Effector memory CD8-positive, alpha-beta T cell (primary cell): ENCODE measurements around the gene SAMD4A.

Experiments used
- ATAC-seq: fragments of 150-1000 bp; cut with Tn5 transposase; replicated peaks from 2 replicates; pipeline ENCODE4 v1.10.0; 2021; ENCODE audit warnings: mild to moderate bottlenecking, moderate library complexity
- DNase-seq, 3 experiments: peaks; one replicate each; pipeline ENCODE4 v3.0.0; 2021
- H3K27ac Mint-ChIP-seq, 2 donors: one replicate each; pipeline ENCODE4 v1.8.0; 2022; ENCODE audit warnings: mild to moderate bottlenecking in 2 of 2, mixed read lengths in 2 of 2, moderate library complexity in 2 of 2
- H3K27me3 Mint-ChIP-seq, 2 donors: one replicate each; pipeline ENCODE4 v1.8.0; 2022; ENCODE audit warnings: mixed read lengths in 2 of 2
- H3K36me3 Mint-ChIP-seq: one replicate; pipeline ENCODE4 v1.8.0; 2022; ENCODE audit warnings: mild to moderate bottlenecking, moderate library complexity, mixed read lengths; ENCODE audit not compliant: insufficient read depth
- H3K4me1 Mint-ChIP-seq, 2 donors: one replicate each; pipeline ENCODE4 v1.8.0; 2022; ENCODE audit warnings: low read depth in 2 of 2, mixed read lengths in 2 of 2
- H3K4me3 Mint-ChIP-seq, 2 donors: one replicate each; pipeline ENCODE4 v1.8.0; 2022; ENCODE audit warnings: mild to moderate bottlenecking in 2 of 2, mixed read lengths in 2 of 2, moderate library complexity in 2 of 2
- H3K9me3 Mint-ChIP-seq, 2 donors: one replicate each; pipeline ENCODE4 v1.8.0; 2022; ENCODE audit warnings: mixed read lengths in 2 of 2

SAMD4A gene

DNA sequence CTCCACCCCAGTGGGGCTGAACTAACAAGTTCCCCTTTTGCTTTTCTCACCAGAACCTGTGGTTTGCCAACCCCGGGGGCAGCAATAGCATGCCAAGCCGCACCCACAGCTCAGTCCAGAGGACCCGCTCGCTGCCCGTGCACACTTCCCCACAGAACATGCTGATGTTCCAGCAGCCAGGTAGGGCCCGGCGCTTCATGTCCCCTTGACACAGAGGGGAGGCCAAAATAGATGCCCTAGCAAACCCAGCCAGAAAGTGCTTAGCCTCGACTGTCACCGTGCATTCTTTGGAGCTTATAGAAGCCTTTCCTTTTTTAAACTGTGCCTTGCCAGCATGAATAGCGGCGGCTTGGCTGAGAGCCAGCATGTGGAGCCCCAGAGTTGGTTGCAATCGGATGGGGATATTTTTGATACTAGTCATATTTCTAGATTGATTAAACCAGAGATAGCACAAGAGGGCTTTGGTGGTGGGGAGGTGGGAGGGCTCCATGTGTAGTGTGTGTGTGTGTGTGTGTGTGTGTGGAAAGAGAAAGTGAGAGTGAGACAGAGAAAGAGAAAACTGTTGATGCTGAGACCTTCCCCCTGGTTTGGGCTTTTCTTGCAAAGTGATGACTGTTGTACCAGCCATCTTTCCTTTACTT lies 209.6 kb downstream of the SAMD4A start:
- peak; percentile 33 to 41 (median 35) for DNase-seq
- H3K4me1 Mint-ChIP-seq = peaks cover 20 to 25% of the 10 kb centered on the region in 2 donors
- H3K9me3 Mint-ChIP-seq = no peaks in the 10 kb centered on the region
- H3K27ac Mint-ChIP-seq = peak overlapping the region in 1 of 2 donors; percentile 79
- peak overlapping the region; percentile 65 for H3K4me3 Mint-ChIP-seq
- H3K36me3 Mint-ChIP-seq = peaks cover 3% of the 10 kb centered on the region
- H3K27me3 Mint-ChIP-seq = peaks cover 32 to 44% of the 10 kb centered on the region in 2 donors
- peak; percentile 37 for ATAC-seq

DNA sequence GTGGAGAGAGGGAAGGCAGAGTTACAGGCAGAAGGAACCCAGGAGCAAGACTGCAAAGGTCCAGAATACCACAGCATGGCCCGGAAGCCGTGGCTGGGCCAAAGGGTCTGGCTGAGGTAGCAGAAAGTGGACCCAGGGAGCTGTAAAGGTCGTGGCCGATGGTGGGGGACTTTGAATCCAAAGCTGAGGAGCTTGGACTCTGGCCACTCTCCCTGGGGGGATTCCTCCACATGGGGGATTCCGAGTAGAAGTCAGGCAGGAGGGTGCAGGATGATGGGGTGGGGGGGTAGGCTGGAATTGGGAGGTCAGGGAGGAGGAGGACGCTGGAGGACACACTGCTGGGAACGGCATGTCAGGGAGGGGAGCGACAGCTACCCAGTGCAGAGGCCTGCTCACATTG lies 210.5 kb downstream of the SAMD4A start:
- Mint-ChIP-seq H3K27ac (no peak overlapping the region), H3K9me3 (no peaks in the 10 kb centered on the region), H3K36me3 (peaks cover 3% of the 10 kb centered on the region), H3K4me3 (no peak overlapping the region), H3K4me1 (peaks cover 20 to 25% of the 10 kb centered on the region in 2 donors), H3K27me3 (peaks cover 28 to 39% of the 10 kb centered on the region in 2 donors)
- no peak for ATAC-seq
- DNase-seq = no peak

DNA sequence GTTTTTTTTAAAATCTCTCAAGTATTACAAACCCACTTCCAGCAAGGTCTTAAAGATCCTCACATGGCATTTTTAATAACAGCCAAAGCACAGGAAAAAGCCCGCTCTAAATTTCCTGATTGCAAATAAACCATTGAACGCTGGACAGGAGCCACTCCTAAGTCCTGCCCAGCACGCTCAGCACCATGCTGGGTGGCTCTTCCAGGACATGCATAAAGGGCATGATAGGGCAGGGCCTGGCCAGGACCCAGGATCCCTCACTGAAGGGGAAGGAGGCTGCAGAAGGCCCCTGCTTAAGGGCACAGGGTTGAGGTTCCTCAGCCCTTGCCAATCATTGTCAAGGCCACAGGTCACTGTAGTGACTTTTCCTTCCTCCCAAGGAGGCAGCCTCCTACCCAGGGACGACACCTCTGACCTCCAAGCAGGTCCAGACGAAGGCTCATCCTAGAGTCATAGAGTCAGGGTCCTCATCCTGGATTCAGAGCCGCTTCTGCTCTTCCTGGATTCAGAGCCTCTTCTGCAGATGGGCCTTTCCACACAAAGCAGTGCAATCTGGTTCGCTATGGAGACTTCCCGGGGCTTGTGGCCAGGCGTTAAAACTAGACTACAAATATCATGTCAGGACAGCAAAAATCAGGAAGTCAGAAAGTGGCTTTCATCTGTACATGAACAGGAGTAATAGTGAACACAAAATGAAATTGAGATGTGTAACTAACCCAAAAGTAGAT lies 211.9 kb downstream of the SAMD4A start:
- no peaks in the 10 kb centered on the region for H3K36me3 Mint-ChIP-seq
- H3K27me3 Mint-ChIP-seq = peaks cover 16 to 25% of the 10 kb centered on the region in 2 donors
- H3K9me3 Mint-ChIP-seq = no peaks in the 10 kb centered on the region
- peaks cover 13 to 16% of the 10 kb centered on the region in 2 donors for H3K4me1 Mint-ChIP-seq
- DNase-seq = no peak
- H3K27ac Mint-ChIP-seq = no peak overlapping the region
- no peak overlapping the region for H3K4me3 Mint-ChIP-seq
- no peak for ATAC-seq

DNA sequence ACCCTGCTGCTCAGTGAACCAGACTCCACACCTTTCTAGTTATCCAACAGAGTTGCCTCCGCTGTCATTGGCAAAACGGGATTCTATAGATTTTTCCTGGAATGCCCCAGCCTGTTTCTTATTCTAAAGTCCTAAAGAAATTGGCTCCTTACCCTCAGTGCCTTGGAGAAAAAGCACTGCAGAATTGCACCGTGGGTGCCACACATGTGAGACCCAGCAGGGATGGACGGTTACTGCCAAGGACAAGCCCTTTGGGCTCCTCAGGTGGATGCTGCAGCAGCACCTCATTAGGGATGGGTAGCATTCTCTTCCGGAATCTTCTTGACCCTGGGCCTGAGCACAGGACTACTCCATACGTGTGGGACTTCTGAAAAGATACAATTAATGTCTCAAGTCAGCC lies 214.2 kb downstream of the SAMD4A start:
- no peak for DNase-seq
- peaks cover 10 to 18% of the 10 kb centered on the region in 2 donors for H3K27me3 Mint-ChIP-seq
- peaks cover 9 to 10% of the 10 kb centered on the region in 2 donors for H3K4me1 Mint-ChIP-seq
- no peaks in the 10 kb centered on the region for H3K9me3 Mint-ChIP-seq
- H3K27ac Mint-ChIP-seq = no peak overlapping the region
- H3K36me3 Mint-ChIP-seq = no peaks in the 10 kb centered on the region
- no peak overlapping the region for H3K4me3 Mint-ChIP-seq
- no peak for ATAC-seq

DNA sequence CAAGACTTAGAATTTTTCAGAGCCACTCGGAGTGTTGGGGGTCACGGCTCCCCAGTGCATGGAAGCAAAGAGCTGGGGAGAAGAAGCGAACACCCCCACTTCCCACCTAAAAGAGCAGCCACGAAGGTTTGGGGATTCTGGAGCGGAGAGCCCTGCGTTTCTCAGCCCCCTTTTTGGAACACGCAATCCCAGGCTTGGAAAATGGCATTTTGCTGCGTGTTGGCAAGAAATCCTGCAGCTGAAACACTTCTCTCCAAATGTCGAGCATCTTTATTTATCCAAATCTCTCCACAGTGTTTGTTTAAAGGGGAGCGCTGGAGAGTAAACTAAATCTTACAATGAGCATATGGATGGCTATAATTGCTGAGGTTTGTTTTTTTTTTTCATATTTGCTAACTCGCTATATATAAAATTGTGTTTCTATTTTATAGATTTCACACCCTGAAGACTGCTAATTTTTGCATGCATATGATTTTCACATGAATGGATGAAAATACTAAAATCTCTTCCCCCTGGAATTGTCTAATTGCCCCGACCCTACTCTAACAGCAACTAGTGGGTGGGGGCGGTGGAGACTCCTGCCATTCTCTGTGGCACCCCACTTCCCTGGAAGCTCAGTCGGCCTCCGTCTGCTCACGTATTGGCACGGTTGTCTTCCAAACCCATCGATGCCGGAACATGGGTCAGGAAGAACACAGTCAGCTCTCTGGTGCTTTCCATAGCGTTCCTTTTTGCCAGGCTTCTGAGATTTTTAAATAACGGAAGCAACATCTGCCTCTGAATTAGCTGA lies 215.2 kb downstream of the SAMD4A start:
- Mint-ChIP-seq H3K4me1 (no peaks in the 10 kb centered on the region), H3K4me3 (no peak overlapping the region), H3K27me3 (peaks cover 10 to 12% of the 10 kb centered on the region in 2 donors), H3K27ac (no peak overlapping the region), H3K9me3 (no peaks in the 10 kb centered on the region), H3K36me3 (no peaks in the 10 kb centered on the region)
- ATAC-seq (no peak), DNase-seq (no peak)

DNA sequence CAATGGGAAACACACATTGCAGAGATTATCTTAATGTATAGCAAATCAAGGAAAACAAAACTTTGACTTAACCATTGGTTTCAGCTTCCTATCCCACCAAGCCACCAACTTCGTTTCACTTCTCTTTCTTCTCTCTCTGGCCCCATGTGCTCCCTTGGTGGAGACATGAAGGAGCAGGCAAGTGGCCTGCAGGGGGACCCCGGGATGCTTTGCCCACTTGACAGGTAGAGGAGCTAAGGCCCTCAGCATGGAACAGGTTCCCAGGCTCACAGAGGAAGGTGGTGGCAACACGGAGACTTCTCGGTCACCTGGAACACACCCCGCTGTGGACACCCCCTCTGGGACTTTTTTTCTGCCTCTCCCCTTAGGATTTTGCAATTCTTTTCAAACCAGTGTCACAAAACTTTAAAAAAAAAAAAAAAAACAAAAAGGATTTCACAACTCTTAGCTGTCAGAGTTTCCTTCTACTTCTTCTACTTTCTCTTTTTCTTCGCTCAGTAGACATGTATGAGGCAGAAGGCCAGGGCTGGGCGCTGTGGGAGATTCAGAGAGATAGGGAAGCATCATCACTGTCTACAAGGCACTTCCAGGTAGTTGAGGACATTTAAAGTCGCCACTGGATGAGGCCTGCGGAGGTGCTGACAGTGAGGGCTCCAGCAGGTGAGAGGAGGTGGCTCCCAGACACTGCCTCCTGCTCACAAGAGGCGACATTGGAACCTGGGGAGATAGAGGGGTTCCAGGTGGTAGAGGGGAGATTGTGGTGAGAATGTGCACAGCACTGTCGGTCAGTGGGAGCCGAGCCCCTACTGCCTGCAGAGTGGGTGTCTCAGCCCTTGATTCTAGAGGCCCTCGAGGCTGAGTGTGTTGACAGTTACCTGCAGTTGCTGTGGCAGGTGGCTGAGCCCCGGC lies 216.1 kb downstream of the SAMD4A start:
- ATAC-seq (peak; percentile 26), DNase-seq (no peak)
- Mint-ChIP-seq H3K4me1 (no peaks in the 10 kb centered on the region), H3K4me3 (no peak overlapping the region), H3K27me3 (peaks cover 7% of the 10 kb centered on the region in 2 donors), H3K27ac (no peak overlapping the region), H3K9me3 (no peaks in the 10 kb centered on the region), H3K36me3 (peaks cover 4% of the 10 kb centered on the region)

DNA sequence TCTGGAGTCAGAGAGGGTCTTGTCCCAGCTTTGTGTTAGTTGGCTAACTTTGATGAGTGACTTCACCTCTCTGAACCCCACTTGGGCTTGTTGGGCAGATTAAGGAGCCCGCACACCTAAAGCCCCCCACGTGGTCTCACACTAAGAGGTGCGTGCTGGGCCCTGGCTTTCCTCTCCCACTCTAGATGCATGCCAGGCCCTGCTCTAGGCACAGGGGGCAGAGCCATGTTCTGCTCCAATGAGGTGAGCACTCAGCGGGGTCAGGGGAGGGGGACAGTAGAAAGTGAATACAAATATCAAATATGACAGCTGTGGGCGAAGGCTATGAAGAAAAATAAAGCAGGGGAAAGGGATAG lies 216.7 kb downstream of the SAMD4A start:
- no peaks in the 10 kb centered on the region for H3K9me3 Mint-ChIP-seq
- ATAC-seq (no peak), DNase-seq (no peak)
- peaks cover under 1% of the 10 kb centered on the region in 2 donors for H3K27me3 Mint-ChIP-seq
- peaks cover 4% of the 10 kb centered on the region for H3K36me3 Mint-ChIP-seq
- no peak overlapping the region for H3K4me3 Mint-ChIP-seq
- H3K27ac Mint-ChIP-seq = no peak overlapping the region
- H3K4me1 Mint-ChIP-seq = no peaks in the 10 kb centered on the region

DNA sequence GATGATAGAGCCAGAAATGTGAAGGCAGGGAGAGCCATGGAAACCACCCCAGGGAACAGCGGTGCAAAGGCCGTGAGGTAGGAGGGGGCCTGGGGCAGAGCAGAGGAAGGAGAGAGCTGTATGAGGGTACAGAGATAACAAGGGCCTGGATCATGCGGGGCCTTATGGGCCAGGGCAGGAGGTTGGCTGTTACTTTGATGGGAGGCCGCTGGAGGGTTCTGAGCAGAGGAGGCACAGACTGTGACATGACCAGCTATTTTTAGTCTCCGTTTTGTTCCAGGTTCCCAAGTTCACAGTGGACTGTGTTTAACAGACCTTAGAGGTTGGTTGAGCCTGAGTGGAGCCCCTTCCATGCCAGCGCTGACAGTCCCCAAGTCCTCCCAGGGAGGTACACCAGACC lies 217.1 kb downstream of the SAMD4A start:
- no peak for DNase-seq
- no peak for ATAC-seq
- Mint-ChIP-seq H3K4me1 (no peaks in the 10 kb centered on the region), H3K27ac (no peak overlapping the region), H3K9me3 (no peaks in the 10 kb centered on the region), H3K4me3 (no peak overlapping the region), H3K27me3 (no peaks in the 10 kb centered on the region), H3K36me3 (peaks cover 4% of the 10 kb centered on the region)

DNA sequence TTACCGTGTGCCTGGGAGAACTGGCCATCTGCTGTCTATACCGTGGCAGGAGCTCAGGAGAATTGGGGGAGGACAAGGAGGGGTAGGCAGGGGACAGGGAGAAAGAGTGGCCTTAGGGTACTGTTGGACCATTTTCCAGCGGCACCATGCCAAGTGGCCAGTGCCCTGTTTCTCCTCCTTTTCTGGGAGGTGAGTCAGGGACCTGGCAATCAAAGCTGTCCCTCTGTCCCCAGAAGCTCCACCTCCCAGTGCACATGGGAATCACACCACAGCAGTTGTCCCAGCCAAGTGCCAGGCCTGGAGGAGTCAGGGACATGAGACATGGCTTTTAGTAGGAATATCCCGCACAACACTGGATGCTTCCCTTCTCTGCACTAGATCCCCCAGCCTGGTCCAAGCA lies 217.7 kb downstream of the SAMD4A start:
- Mint-ChIP-seq H3K27ac (no peak overlapping the region), H3K9me3 (no peaks in the 10 kb centered on the region), H3K4me1 (no peaks in the 10 kb centered on the region), H3K27me3 (no peaks in the 10 kb centered on the region), H3K4me3 (no peak overlapping the region), H3K36me3 (peaks cover 4% of the 10 kb centered on the region)
- no peak for ATAC-seq
- no peak for DNase-seq

DNA sequence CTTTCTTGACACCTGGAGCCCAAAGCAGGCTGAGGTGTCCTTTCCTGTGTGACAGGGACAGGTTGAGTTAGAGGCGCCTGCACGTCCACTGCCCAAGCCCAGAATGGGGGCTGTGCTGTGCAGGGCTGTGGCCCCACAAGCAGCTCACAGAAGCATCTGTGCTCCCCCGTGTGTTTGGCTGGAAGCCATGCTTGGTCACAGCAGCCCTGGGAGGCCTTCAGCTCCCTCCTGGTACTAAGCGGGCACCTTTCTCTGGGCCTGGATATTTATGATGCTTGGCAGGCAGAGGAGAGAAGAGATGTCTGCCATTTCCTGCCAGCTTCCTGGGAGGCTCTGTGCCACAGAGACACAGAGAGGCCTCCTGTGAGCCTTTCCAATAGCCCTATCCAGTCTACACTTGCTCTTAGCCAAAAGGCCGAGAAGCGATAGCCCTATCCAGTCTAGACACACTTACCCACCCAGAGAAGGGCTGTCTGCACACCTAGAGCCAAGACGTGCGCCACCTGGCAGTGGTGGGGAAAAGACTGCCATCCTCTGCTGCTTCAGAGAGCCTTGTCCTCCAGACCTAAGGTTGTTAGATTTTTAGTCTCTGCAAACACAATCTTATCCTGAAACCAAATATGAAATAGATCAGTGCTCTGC lies 218.3 kb downstream of the SAMD4A start:
- Mint-ChIP-seq H3K27me3 (no peaks in the 10 kb centered on the region), H3K9me3 (no peaks in the 10 kb centered on the region), H3K27ac (no peak overlapping the region), H3K4me1 (no peaks in the 10 kb centered on the region), H3K4me3 (no peak overlapping the region), H3K36me3 (peaks cover 4% of the 10 kb centered on the region)
- ATAC-seq (no peak), DNase-seq (no peak)

DNA sequence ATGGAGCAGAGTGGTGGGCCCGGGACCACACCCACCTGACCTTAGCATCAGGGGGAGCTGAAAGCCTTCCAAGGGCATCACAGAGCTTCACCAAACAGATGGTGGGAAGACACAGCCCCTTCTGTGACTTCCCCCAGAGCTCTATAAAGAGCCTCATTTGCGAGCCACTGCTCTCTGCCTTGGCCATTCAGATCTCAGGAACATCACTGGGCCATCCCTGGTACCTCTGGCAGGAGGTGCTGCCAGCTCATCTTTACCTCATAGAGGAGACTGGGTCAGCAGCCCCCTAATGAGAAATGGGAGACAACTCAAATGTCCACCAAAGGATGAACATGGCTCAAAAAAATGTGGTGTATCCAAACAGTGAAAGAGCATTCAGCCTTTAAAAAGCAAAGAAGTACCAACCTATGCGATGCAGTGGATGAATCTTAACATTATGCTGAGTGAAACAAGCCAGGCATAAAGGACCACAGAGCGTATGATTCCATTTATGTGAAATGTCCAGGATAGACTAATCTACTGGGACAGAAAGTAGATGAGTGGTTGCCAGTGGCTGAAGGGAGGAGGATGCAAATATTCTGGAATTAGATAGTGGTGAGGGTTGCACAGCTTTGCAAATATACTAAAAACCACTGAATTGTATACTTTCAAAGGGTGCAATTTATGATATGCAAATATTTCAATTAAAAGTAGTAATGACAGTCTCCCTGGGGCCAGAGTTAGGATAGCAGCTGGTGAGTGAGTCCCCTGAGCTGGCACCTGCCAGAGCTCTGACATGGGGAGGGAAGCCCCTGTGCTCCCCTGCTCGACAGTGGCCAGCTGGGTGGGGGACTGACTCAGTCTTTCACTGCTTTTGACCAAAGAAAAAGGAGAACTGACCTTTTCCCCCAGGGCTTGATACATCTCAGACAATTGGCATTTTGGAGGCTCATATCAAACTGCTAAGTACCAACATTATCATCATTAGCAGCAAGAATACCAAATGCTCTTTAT lies 219.1 kb downstream of the SAMD4A start:
- H3K27me3 Mint-ChIP-seq = no peaks in the 10 kb centered on the region
- ATAC-seq = no peak
- no peak for DNase-seq
- H3K4me3 Mint-ChIP-seq = no peak overlapping the region
- H3K4me1 Mint-ChIP-seq = no peaks in the 10 kb centered on the region
- no peaks in the 10 kb centered on the region for H3K9me3 Mint-ChIP-seq
- H3K36me3 Mint-ChIP-seq = peaks cover 4% of the 10 kb centered on the region
- H3K27ac Mint-ChIP-seq = no peak overlapping the region

DNA sequence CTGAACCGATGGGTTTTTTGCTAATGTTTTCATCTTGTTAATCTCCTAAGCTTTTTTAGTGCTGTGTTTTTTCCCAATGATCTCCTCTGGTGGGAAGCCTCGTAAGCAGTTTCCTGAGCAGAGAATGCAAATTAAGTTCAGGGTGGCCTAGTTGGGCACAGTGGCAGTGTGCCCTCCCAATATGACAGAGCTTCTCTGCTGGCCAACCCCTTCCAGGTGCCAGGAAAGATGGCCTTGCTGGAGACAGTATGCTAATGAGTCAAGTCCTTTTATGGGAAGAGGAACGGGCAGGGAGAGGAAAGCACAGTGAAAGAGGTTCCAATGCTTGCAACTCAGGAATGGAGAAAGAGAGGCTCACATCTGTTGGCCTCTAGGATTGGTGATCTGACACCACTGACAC lies 219.9 kb downstream of the SAMD4A start:
- Mint-ChIP-seq H3K27ac (no peak overlapping the region), H3K4me1 (no peaks in the 10 kb centered on the region), H3K27me3 (no peaks in the 10 kb centered on the region), H3K9me3 (no peaks in the 10 kb centered on the region), H3K36me3 (peaks cover 4% of the 10 kb centered on the region), H3K4me3 (no peak overlapping the region)
- ATAC-seq (no peak), DNase-seq (no peak)
